CD4-positive, alpha-beta T cell treated with Interleukin-6 at 100 ng/mL for 8 hours (primary cell): ENCODE measurements around the gene PPT2.
"Not testable (repeated sequence)": the region's sequence is repeated elsewhere in the genome, so short reads cannot be mapped to it uniquely, and the experiment has no call there.

Experiments used
- DNase-seq: peaks from one replicate; pipeline ENCODE4 v3.0.0-alpha.2; 2020; ENCODE audit warnings: mixed read lengths, low spot score

Gene PPT2

GRCh38 chr6:32176476-32177182 lies 22.7 kb downstream of the PPT2 start:
- no peak for DNase-seq

- DNase-seq: peak; percentile 47
Measured at GRCh38 chr6:32177183-32177787, 23.3 kb downstream of the PPT2 start.

- DNase-seq: peak; percentile 99
Measured at GRCh38 chr6:32177788-32178546, 24.0 kb downstream of the PPT2 start, which contains the start of gene RNF5. Gene RNF5, plus strand, starts transcription at chr6:32178405. Its CDS starts 107 bp downstream, at chr6:32178512.

- DNase-seq: no peak
Measured at GRCh38 chr6:32178547-32179440, 24.9 kb downstream of the PPT2 start.

GRCh38 chr6:32179766-32180405 lies 25.9 kb downstream of the PPT2 start:
- DNase-seq: no peak

GRCh38 chr6:32181148-32181702 lies 27.3 kb downstream of the PPT2 start:
- DNase-seq: no peak

GRCh38 chr6:32181915-32182529 lies 28.1 kb downstream of the PPT2 start:
- no peak for DNase-seq

GRCh38 chr6:32182555-32182981 lies 28.6 kb downstream of the PPT2 start:
- no peak for DNase-seq

- no peak for DNase-seq
Measured at GRCh38 chr6:32183030-32183429, 29.1 kb downstream of the PPT2 start.

- no peak for DNase-seq
Measured at GRCh38 chr6:32183483-32184083, 29.6 kb downstream of the PPT2 start.

- no peak for DNase-seq
Measured at GRCh38 chr6:32184084-32184640, 30.2 kb downstream of the PPT2 start, which contains the start of gene AGER. Gene AGER, minus strand, starts transcription at chr6:32184253. Its CDS starts 31 bp downstream, at chr6:32184222.

- peak; percentile 45 for DNase-seq
Measured at GRCh38 chr6:32185681-32186131, 31.8 kb downstream of the PPT2 start.

GRCh38 chr6:32186151-32186840 lies 32.4 kb downstream of the PPT2 start:
- not testable (repeated sequence) for DNase-seq

GRCh38 chr6:32187009-32187709 lies 33.2 kb downstream of the PPT2 start:
- DNase-seq: no peak

- DNase-seq: not testable (repeated sequence)
Measured at GRCh38 chr6:32187725-32188380, 33.9 kb downstream of the PPT2 start.

GRCh38 chr6:32188381-32189068 lies 34.6 kb downstream of the PPT2 start:
- no peak for DNase-seq

- DNase-seq: no peak
Measured at GRCh38 chr6:32189069-32189741, 35.3 kb downstream of the PPT2 start.
